Endodermal cell (in vitro differentiated cells): ENCODE data around the gene ADRB1. TPM values are rescaled to one million over a fixed set of nuclear protein-coding genes. Genes with fewer than 3 reads are reported as not detected.

Source experiments
- DNase-seq: peaks from one replicate; pipeline ENCODE4 v3.0.0-alpha.2; 2017
- H3K27ac ChIP-seq: 2 replicates; pipeline ENCODE4 v1.5.1; 2013; ENCODE audit warnings: mild to moderate bottlenecking, low read depth, low read length, moderate library complexity
- H3K27me3 ChIP-seq: 2 replicates; pipeline ENCODE4 v1.6.1; 2013; ENCODE audit warnings: mild to moderate bottlenecking, low read length, moderate library complexity; ENCODE audit not compliant: insufficient read depth, control insufficient read depth, poor library complexity, severe bottlenecking
- H3K36me3 ChIP-seq: 2 replicates; pipeline ENCODE4 v1.7.0; 2013; ENCODE audit warnings: mild to moderate bottlenecking, low read length, moderate library complexity; ENCODE audit not compliant: control insufficient read depth, insufficient read depth
- H3K4me1 ChIP-seq: one replicate; pipeline ENCODE4 v1.7.0; 2013; ENCODE audit warnings: low read length; ENCODE audit not compliant: control insufficient read depth, insufficient read depth
- H3K4me3 ChIP-seq: 2 replicates; pipeline ENCODE4 v1.5.1; 2013; ENCODE audit warnings: mild to moderate bottlenecking, low read length, moderate library complexity
- H3K9ac ChIP-seq: 2 replicates; pipeline ENCODE4 v1.6.1; 2013; ENCODE audit warnings: mild to moderate bottlenecking, low read length, moderate library complexity; ENCODE audit not compliant: poor library complexity, severe bottlenecking; ENCODE audit errors: extremely low read depth
- H3K9me3 ChIP-seq: 2 replicates; pipeline ENCODE4 v1.6.1; 2013; ENCODE audit warnings: mild to moderate bottlenecking, low read length, moderate library complexity; ENCODE audit not compliant: control insufficient read depth
- H3K27ac Mint-ChIP-seq: 2 replicates; pipeline ENCODE4 v1.8.0; 2020; ENCODE audit warnings: mixed read lengths
- H3K27me3 Mint-ChIP-seq: 2 replicates; pipeline ENCODE4 v1.8.0; 2021; ENCODE audit warnings: mild to moderate bottlenecking, mixed read lengths; ENCODE audit not compliant: insufficient read depth
- H3K36me3 Mint-ChIP-seq: 2 replicates; pipeline ENCODE4 v1.8.0; 2020; ENCODE audit warnings: low read depth, mixed read lengths
- H3K4me1 Mint-ChIP-seq: 2 replicates; pipeline ENCODE4 v1.8.0; 2020; ENCODE audit warnings: mixed read lengths
- H3K4me3 Mint-ChIP-seq: 2 replicates; pipeline ENCODE4 v1.8.0; 2020; ENCODE audit warnings: mild to moderate bottlenecking, moderate library complexity, mixed read lengths
- H3K9me3 Mint-ChIP-seq: 2 replicates; pipeline ENCODE4 v1.8.0; 2020; ENCODE audit warnings: mild to moderate bottlenecking, mixed read lengths
- CTCF ChIP-seq: fragments of 200-600 bp; sonication (generic); conservative IDR thresholded peaks from 2 replicates; pipeline ENCODE4 v1.5.0; 2021; ENCODE audit warnings: antibody characterized with exemption, mild to moderate bottlenecking
- WGBS, 2 experiments: methylation state at CpG; one replicate each; pipeline versions ENCODE4 v1.1.5 to v1.1.7; 2013; ENCODE audit warnings: missing lambda C conversion rate in 2 of 2, mixed read lengths in 1 of 2; ENCODE audit not compliant: insufficient coverage in 1 of 2, insufficient read length in 1 of 2; 5-methylcytosine and 5-hydroxymethylcytosine counted together
- total RNA-seq, 2 donors: library from RNA; stranded (reverse); fragmentation: NEBNext Ultra II Directional in 1 of 2; extraction: Animal tissue kit (Norgen Biotek cat#: 25700) in 1 of 2; gene quantifications; 2 replicates in 1 of 2; 3 replicates in 1 of 2; pipeline ENCODE4 v1.2.1, GENCODE V29; 2021

Gene ADRB1
- total RNA-seq, 2 donors from 2014 or later, result not detected

- Histone ChIP-seq H3K4me3 (no peak overlapping the region), H3K36me3 (no peaks in the 10 kb centered on the region), H3K4me1 (no peaks in the 10 kb centered on the region), H3K27ac (no peak overlapping the region), H3K27me3 (no peaks in the 10 kb centered on the region), H3K9me3 (no peaks in the 10 kb centered on the region), H3K9ac (no peak overlapping the region)
- H3K4me3 Mint-ChIP-seq, result no peak overlapping the region
- H3K27me3 Mint-ChIP-seq, result no peaks in the 10 kb centered on the region
- no peaks in the 10 kb centered on the region for H3K36me3 Mint-ChIP-seq
- TF ChIP-seq CTCF, result no peak
- H3K4me1 Mint-ChIP-seq, result peaks cover 6% of the 10 kb centered on the region
- 95% methylated on average over 2 of the region's 2 CpGs; no CpG with 5 or more reads in 1 of the 2 experiments for WGBS, 2 experiments
- DNase-seq, result no peak
- H3K9me3 Mint-ChIP-seq, result no peaks in the 10 kb centered on the region
- no peak overlapping the region for H3K27ac Mint-ChIP-seq
These were observed 14.2 kb downstream of the ADRB1 start for GRCh38 chr10:114057855-114058254.

GRCh38 chr10:114058297-114058696 lies 14.6 kb downstream of the ADRB1 start:
- no peak for TF ChIP-seq CTCF
- no peak overlapping the region for H3K4me3 ChIP-seq
- Mint-ChIP-seq H3K27ac (no peak overlapping the region), H3K9me3 (no peaks in the 10 kb centered on the region), H3K4me3 (no peak overlapping the region), H3K36me3 (no peaks in the 10 kb centered on the region), H3K27me3 (no peaks in the 10 kb centered on the region), H3K4me1 (peaks cover 6% of the 10 kb centered on the region)
- H3K9me3 ChIP-seq, result no peaks in the 10 kb centered on the region
- no peaks in the 10 kb centered on the region for H3K27me3 ChIP-seq
- no peak for DNase-seq
- no peaks in the 10 kb centered on the region for H3K36me3 ChIP-seq
- 88% methylated on average over 1 of the region's 1 CpG; no CpG with 5 or more reads in 1 of the 2 experiments for WGBS, 2 experiments
- H3K4me1 ChIP-seq, result no peaks in the 10 kb centered on the region
- no peak overlapping the region for H3K9ac ChIP-seq
- H3K27ac ChIP-seq, result no peak overlapping the region

- Mint-ChIP-seq H3K9me3 (no peaks in the 10 kb centered on the region), H3K27ac (no peak overlapping the region), H3K36me3 (no peaks in the 10 kb centered on the region), H3K27me3 (no peaks in the 10 kb centered on the region), H3K4me1 (peaks cover 7% of the 10 kb centered on the region), H3K4me3 (no peak overlapping the region)
- H3K36me3 ChIP-seq, result no peaks in the 10 kb centered on the region
- no peak overlapping the region for H3K9ac ChIP-seq
- no peaks in the 10 kb centered on the region for H3K4me1 ChIP-seq
- no peaks in the 10 kb centered on the region for H3K27me3 ChIP-seq
- no peak overlapping the region for H3K27ac ChIP-seq
- no peak for DNase-seq
- H3K4me3 ChIP-seq, result no peak overlapping the region
- no peak for TF ChIP-seq CTCF
- H3K9me3 ChIP-seq, result no peaks in the 10 kb centered on the region
These were observed 15.9 kb downstream of the ADRB1 start for GRCh38 chr10:114059561-114059960.
